A549 treated with AZD9567 at 1 μM for 4 hours (cell line): Measurements from ENCODE around the gene SRPK1. TPM values are rescaled to one million over a fixed set of nuclear protein-coding genes. Genes with fewer than 3 reads are reported as not detected.

Experiments
- total RNA-seq: library from RNA; stranded (reverse); fragments of 200-300 nt; extraction: Qiagen RNA extraction; gene quantifications from 5 replicates; pipeline ENCODE4 v1.2.3, GENCODE V29; 2022; ENCODE audit not compliant: insufficient read depth

Gene SRPK1
- total RNA-seq = 28.4 to 56.2 TPM (median 30.8 TPM) in 5 replicates

GRCh38 chr6:35920793-35921732 lies at the start of gene SRPK1:
TSS of gene SRPK1 (minus strand) at chr6:35921098. CDS start at chr6:35921056, 42 bp downstream.

GRCh38 chr6:35804996-35805736 lies 115.7 kb downstream of the SRPK1 start, which contains the start of gene LHFPL5:
TSS of gene LHFPL5 (plus strand) at chr6:35805352. CDS start at chr6:35805671, 319 bp downstream.

Other genes starting within 250 kb of the SRPK1 start
- gene FKBP5, start 232.2 kb downstream of the SRPK1 start, total RNA-seq = 91.6 to 140 TPM (median 128 TPM) in 5 replicates
- gene ARMC12, start 184.1 kb downstream of the SRPK1 start, total RNA-seq = 0.43 to 0.69 TPM (median 0.46 TPM) in 4 of 5 replicates, not detected in the other
- 0.56 to 1.1 TPM (median 0.66 TPM) in 4 of 5 replicates, not detected in the other for gene CLPSL2, start 144.5 kb downstream of the SRPK1 start, total RNA-seq
- gene CLPSL1, start 140.1 kb downstream of the SRPK1 start, total RNA-seq = not detected in 5 replicates
- not detected in 5 replicates for gene CLPS, start 123.8 kb downstream of the SRPK1 start, total RNA-seq
- gene LHFPL5, start 115.7 kb downstream of the SRPK1 start, total RNA-seq = 0.08 to 0.16 TPM (median 0.10 TPM) in 3 of 5 replicates, not detected in the others
- 0.05 to 0.13 TPM in 2 of 5 replicates, not detected in the others for gene SLC26A8, start 103.5 kb upstream of the SRPK1 start, total RNA-seq
- 24.2 to 27.0 TPM (median 26.7 TPM) in 5 replicates for gene MAPK14, start 106.7 kb upstream of the SRPK1 start, total RNA-seq
- gene MAPK13, start 209.4 kb upstream of the SRPK1 start, total RNA-seq = 0.72 to 0.97 TPM (median 0.84 TPM) in 5 replicates